ENCODE measurements around the gene HECW1.

DNA sequence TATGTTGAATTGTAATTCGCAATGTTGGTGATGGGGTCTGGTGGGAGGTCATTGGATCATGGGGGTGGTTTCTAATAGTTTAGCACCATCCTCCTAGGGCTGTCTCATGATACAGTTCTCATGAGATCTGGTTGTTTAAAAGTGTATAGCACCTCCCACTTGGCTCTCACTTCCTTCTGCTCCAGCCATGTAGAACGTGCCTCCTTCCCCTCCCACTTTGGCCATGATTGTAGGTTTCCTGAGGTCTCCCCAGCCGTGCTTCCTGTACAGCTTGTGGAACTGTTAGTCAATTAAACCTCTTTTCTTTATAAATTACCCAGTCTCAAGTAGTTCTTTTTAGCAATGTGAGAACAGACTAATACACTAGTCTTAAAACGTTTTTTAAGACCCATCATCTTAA lies 15.6 kb upstream of the HECW1 start:
- TF ChIP-seq, protein P1, sequence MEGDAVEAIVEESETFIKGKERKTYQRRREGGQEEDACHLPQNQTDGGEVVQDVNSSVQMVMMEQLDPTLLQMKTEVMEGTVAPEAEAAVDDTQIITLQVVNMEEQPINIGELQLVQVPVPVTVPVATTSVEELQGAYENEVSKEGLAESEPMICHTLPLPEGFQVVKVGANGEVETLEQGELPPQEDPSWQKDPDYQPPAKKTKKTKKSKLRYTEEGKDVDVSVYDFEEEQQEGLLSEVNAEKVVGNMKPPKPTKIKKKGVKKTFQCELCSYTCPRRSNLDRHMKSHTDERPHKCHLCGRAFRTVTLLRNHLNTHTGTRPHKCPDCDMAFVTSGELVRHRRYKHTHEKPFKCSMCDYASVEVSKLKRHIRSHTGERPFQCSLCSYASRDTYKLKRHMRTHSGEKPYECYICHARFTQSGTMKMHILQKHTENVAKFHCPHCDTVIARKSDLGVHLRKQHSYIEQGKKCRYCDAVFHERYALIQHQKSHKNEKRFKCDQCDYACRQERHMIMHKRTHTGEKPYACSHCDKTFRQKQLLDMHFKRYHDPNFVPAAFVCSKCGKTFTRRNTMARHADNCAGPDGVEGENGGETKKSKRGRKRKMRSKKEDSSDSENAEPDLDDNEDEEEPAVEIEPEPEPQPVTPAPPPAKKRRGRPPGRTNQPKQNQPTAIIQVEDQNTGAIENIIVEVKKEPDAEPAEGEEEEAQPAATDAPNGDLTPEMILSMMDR (IDR thresholded peaks at IDR 0.05) = no peak
- TF ChIP-seq POLR2A (IDR thresholded peaks at IDR 0.05; ENCODE audit: low read depth) (no peak), POLR2AphosphoS5 (IDR thresholded peaks at IDR 0.05) (no peak), EP300 (IDR thresholded peaks at IDR 0.05) (no peak)

Measured in esophagus muscularis mucosa (tissue), 4 donors.